GM21619 (cell line): ENCODE measurements around the gene SHMT1.
"Not testable (repeated sequence)": the region's sequence is repeated elsewhere in the genome, so short reads cannot be mapped to it uniquely, and the experiment has no call there.

ENCODE experiments used
- ATAC-seq: cut with Tn5 transposase; IDR thresholded peaks from one replicate; pipeline ENCODE4 v1.9.1; 2021; ENCODE audit not compliant: unreplicated experiment

SHMT1 gene

GRCh38 chr17:18298061-18298460, 65.3 kb downstream of the SHMT1 start:
- ATAC-seq: not testable (repeated sequence)

DNA sequence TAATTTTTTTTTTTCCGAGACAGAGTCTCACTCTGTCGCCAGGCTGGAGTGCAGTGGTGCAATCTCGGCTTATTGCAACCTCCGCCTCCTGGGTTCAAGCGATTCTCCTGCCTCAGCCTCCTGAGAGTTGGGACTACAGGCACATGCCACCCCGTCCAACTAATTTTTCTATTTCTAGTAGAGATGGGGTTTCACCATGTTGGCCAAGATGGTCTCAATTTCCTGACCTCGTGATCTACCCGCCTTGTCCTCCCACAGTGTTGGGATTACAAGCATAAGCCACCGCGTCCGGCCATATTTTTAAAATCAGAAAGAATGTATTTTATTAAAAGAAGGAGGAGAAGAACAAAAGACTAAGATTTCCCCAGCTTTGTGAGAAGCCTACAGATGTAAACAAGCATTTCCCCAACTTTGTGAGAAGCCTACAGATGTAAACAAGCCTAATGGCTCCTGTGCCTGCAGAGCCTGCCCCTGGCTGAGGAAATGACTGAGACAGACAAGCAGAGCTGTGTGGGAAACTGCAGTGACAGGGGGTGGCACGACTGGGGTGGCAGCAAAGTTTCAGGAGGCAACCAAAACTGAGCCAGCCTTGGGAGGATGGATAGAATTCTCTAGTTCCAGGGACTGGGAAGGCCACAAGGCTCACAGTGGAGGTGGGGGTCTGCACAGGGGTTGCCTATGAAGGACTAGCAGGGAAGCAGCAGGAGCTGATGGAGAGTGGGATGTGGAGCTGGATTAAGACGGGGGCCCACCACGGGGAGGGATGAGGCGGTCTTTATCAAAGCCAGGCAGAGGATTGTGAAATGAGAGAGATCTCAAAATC, 71.4 kb downstream of the SHMT1 start:
- ATAC-seq: no peak

DNA sequence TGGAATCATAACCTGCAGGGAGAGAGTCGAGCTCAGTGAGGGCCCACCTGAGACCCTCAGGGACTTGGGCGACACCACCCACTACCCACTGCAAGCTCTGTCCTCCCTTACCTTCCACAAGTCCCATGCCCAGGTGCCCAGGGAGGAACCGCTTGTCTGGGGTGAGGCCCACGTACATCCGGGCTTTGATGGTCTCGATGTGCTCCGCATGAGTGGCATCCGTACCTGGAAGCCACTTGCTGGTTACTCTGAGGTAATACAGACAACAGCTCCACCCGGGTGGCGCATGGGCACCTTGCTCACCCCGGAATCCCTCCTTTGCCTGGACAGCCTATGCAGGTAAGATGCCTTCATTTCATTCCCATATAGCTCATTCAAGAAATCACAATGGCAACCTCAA, 78.1 kb downstream of the SHMT1 start:
- ATAC-seq: no peak

DNA sequence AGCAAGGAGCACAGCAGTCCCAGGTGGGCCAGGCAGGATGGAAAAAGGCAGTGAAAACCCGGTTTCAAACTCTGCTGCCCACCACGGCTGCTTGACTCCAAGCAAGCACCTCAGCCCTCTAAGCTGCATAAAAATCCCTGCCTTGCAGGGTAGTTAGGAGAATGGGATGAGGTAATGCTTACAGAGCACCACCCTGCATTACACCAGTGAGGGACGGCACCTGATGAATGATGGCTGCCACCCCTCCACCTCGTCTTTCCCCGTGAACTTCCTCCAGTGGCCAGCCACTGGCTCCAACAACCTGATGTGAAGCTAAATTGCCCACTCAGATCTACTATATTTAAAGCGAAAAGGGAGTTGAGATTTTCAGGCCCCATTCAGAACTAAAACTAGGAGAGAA, 81.6 kb downstream of the SHMT1 start:
- no peak for ATAC-seq

GRCh38 chr17:18280766-18281371, 82.5 kb downstream of the SHMT1 start:
- no peak for ATAC-seq

- no peak for ATAC-seq
These were observed 83.1 kb downstream of the SHMT1 start for GRCh38 chr17:18280249-18280648.

DNA sequence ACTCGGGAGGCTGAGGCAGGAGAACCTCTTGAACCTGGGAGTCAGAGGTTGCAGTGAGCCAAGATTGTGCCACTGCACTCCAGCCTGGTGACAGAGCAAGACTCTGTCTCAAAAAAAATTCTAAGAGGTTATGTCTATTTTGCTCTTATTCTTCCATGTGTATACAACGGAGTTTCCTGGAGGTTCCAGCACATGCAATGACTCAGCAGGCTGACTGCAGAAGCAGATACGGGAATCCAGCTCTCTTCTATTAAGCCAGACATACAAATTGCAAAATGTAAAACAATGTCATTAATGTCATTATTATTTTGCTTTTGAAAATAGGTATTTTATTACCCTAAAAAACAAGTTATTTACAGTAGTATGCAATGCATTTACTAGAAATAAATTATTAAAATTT, 84.5 kb downstream of the SHMT1 start:
- ATAC-seq: no peak
